Glutamatergic neuron (in vitro differentiated cells): ENCODE results near the gene FANCI. TPM values are rescaled to one million over a fixed set of nuclear protein-coding genes. Genes with fewer than 3 reads are reported as not detected.

ENCODE experiments used
- DNase-seq: peaks from one replicate; pipeline ENCODE4 v3.0.0; 2022
- H3K27ac Mint-ChIP-seq: one replicate; pipeline ENCODE4 v1.8.0; 2020; ENCODE audit warnings: mild to moderate bottlenecking, mixed read lengths, inconsistent platforms; ENCODE audit not compliant: unreplicated experiment
- H3K27me3 Mint-ChIP-seq: one replicate; pipeline ENCODE4 v1.8.0; 2020; ENCODE audit warnings: mild to moderate bottlenecking, moderate library complexity, mixed read lengths, inconsistent platforms; ENCODE audit not compliant: unreplicated experiment
- H3K36me3 Mint-ChIP-seq: one replicate; pipeline ENCODE4 v1.8.0; 2020; ENCODE audit warnings: mild to moderate bottlenecking, mixed read lengths, inconsistent platforms; ENCODE audit not compliant: unreplicated experiment
- H3K4me1 Mint-ChIP-seq: one replicate; pipeline ENCODE4 v1.8.0; 2020; ENCODE audit warnings: mild to moderate bottlenecking, low read depth, mixed read lengths, inconsistent platforms; ENCODE audit not compliant: unreplicated experiment
- H3K4me3 Mint-ChIP-seq: one replicate; pipeline ENCODE4 v1.8.0; 2020; ENCODE audit warnings: mild to moderate bottlenecking, mixed read lengths, inconsistent platforms; ENCODE audit not compliant: unreplicated experiment
- H3K9me3 Mint-ChIP-seq: one replicate; pipeline ENCODE4 v1.8.0; 2020; ENCODE audit warnings: mild to moderate bottlenecking, moderate library complexity, mixed read lengths, inconsistent platforms; ENCODE audit not compliant: unreplicated experiment
- CTCF ChIP-seq: fragments of 200-600 bp; sonication (generic); IDR thresholded peaks from one replicate; pipeline ENCODE4 v1.5.0; 2021; ENCODE audit not compliant: partially characterized antibody, unreplicated experiment
- long read RNA-seq: library from polyadenylated mRNA; unstranded; transcript quantifications from one replicate; pipeline ENCODE4 v2.0.0, GENCODE V29; 2020; ENCODE audit not compliant: unreplicated experiment
- total RNA-seq: library from RNA; stranded (reverse); fragmentation: NEBNext Ultra II Directional; extraction: Animal tissue kit (Norgen Biotek cat#: 25700); gene quantifications from one replicate; pipeline ENCODE4 v1.2.1, GENCODE V29; 2021; ENCODE audit not compliant: unreplicated experiment

The FANCI gene
- total RNA-seq, result 15.8 TPM
- long read RNA-seq, full-length matches to known transcripts, result 1 of 1 reads
- long read RNA-seq, partial matches to known transcripts, result 0 of 1 reads
- long read RNA-seq, other reads (novel, unspliced or antisense), result 0 of 1 reads

DNA sequence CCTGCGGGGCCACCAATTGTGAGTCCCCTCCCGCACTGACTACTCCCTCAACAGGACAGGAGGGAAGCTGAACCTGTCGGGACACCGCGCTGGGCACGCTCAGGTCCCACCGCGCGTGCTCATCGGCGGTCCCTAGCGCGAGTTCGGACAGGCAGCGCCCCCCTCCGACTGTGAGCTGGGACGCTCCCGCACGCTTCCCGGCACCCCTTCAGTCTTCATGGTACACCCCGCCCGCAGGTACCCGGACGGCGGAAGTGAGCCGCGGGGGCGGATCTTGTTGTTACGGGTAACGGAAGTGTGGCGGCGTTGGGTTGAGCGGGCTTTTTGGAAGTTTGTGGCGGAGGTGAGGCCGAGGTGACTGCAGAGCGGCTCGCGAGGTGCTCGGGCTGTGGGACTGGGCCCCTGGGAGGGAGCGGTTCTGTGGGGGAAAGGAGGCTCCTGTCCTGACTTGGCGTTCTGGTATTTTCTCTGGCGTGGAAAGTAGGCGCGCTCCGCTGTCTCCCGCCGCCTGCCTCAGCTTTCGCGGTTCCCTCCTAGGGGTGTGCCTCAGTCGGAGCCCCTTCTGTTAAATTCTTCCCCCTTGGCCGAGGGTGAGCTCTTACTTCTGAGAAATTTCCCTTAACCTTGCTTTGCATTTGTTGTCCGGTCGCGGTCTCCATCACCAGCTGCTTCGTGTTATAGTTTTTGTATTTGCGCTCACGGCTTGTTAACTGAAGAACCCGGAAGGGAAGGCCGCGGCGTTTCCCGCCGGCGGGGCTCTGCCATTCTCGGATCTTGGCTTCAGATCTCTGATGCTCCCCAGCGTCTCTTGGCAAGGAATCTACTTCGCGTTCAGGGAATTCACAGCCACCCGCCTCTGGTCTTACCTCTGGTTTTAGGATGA, at the start of gene FANCI:
Gene FANCI, plus strand, starts transcription at position 289 of the 883 bp plus-strand sequence. CDS start 3,669 bp downstream, outside the sequence.
- Mint-ChIP-seq H3K9me3 (peaks cover 2% of the 10 kb centered on the region), H3K4me3 (peak within 1 kb of the TSS; percentile 96), H3K36me3 (peaks cover 4% of the 10 kb centered on the region), H3K27ac (peak within 1 kb of the TSS; percentile 41), H3K27me3 (peaks cover 6% of the 10 kb centered on the region), H3K4me1 (peaks cover 7% of the 10 kb centered on the region)
- DNase-seq, result peak; percentile 98
- TF ChIP-seq CTCF, result peak; percentile 51

GRCh38 chr15:89194608-89195007, 49.2 kb upstream of the FANCI start:
- no peak for DNase-seq
- TF ChIP-seq CTCF, result no peak
- Mint-ChIP-seq H3K9me3 (no peaks in the 10 kb centered on the region), H3K4me1 (peaks cover 7% of the 10 kb centered on the region), H3K27me3 (no peaks in the 10 kb centered on the region), H3K4me3 (no peak overlapping the region), H3K36me3 (no peaks in the 10 kb centered on the region), H3K27ac (no peak overlapping the region)

DNA sequence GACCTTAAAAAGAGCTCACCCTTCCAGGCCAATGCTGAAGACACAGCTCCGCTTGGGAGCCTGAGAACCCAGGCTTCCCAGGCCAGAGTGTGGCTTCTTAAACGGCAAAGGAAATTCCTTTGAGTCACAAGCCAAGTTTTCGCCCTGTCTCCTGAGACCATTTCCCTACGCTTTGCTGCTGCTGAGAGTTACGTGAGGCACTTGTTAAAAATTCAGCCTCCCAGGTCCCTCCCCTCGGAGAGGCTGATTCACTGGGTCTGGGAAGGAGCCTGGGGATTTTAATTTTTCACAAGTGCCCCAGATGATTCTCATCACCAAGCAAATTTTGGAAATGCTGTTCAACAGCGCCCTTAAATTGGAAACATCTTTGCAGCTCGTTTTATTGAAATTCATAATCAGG, 47.9 kb upstream of the FANCI start:
- TF ChIP-seq CTCF, result no peak
- Mint-ChIP-seq H3K27me3 (no peaks in the 10 kb centered on the region), H3K27ac (no peak overlapping the region), H3K36me3 (no peaks in the 10 kb centered on the region), H3K9me3 (no peaks in the 10 kb centered on the region), H3K4me3 (no peak overlapping the region), H3K4me1 (peaks cover 8% of the 10 kb centered on the region)
- DNase-seq, result no peak

GRCh38 chr15:89196241-89196640, 47.5 kb upstream of the FANCI start:
- no peaks in the 10 kb centered on the region for H3K36me3 Mint-ChIP-seq

More at GRCh38 chr15:89196241-89196640, 47.5 kb upstream of the FANCI start:
- Mint-ChIP-seq H3K27me3 (no peaks in the 10 kb centered on the region), H3K27ac (no peak overlapping the region), H3K9me3 (no peaks in the 10 kb centered on the region), H3K4me1 (peaks cover 8% of the 10 kb centered on the region), H3K4me3 (no peak overlapping the region)
- DNase-seq, result no peak
- no peak for TF ChIP-seq CTCF
